Activated effector memory CD4-positive, alpha-beta T cell treated with anti-CD3 and anti-CD28 coated beads, Interleukin-2, amount 50 U/mL, for 16 hours (primary cell): ENCODE measurements around the gene RXRA.
A peak's percentile ranks its signal among the peaks of the same experiment; 100 is the strongest.

Experiments
- DNase-seq: peaks from one replicate; pipeline ENCODE4 v3.0.0-alpha.2; 2020

RXRA gene

DNA sequence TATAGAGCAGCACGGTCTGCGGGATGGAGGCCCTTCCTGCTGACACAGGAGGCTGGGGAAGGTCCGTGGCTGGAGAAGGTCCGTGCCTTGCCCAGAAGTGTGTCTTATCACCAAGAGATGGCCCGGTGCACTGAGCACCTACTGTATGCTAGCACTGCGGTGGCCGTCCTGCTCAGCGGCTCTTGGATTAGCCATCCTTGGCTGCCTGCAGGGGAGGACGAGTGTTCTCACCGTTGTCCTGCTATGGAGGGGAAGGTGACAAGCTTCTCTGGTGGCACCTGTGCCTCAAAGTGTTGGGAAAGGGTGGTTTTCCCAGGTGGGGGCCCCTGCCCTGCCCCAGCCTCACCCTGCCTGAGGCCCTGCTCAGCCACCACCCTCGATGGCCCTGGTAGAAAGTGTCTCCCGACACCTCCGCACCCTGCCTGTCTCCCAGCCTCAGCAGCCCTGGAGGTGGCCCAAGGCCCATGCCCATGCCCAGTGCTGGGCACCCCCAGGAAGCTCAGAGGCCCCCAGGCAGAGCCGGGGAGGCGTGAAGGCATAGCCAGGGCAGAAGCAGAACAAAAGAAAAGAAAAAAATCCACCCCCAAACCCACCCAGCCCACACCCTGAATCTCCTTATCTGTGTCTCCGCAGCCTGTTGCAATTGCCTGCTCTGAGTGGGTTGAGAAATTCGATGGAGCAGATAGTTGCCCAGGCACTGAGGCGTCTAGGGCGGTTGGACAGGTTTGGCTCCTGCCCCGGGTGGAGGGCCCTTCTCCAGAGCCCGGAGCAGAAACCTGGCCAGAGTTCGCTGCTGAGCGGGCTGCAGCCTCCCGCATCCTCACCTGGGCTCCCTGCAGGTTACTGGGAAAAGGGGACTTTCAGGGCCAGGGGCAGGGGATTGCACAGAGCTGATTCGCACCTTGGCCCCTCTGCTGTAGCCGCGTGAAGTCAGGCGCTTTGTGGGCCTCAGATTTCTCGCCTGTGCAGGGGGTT, 30.5 kb downstream of the RXRA start:
- DNase-seq: no peak

DNA sequence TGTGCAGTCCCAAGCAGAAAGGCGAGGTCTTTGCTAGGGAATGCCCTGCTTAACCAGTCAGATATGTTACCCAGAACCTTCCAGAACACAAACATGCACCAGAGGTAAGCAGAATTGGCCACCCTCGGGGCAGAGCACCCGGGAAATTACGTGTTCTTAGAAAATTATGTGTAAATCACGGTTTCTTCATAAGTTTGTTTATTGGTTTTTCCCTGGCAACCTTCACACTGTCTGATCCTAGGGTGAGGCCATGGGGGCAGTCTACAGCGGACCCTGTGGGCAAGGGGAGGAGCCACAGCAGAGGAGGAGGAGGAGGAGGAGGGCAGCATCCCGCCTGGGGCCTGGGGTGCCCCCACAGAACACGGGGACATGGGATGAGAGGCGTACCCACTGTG, 31.4 kb downstream of the RXRA start:
- DNase-seq: no peak

DNA sequence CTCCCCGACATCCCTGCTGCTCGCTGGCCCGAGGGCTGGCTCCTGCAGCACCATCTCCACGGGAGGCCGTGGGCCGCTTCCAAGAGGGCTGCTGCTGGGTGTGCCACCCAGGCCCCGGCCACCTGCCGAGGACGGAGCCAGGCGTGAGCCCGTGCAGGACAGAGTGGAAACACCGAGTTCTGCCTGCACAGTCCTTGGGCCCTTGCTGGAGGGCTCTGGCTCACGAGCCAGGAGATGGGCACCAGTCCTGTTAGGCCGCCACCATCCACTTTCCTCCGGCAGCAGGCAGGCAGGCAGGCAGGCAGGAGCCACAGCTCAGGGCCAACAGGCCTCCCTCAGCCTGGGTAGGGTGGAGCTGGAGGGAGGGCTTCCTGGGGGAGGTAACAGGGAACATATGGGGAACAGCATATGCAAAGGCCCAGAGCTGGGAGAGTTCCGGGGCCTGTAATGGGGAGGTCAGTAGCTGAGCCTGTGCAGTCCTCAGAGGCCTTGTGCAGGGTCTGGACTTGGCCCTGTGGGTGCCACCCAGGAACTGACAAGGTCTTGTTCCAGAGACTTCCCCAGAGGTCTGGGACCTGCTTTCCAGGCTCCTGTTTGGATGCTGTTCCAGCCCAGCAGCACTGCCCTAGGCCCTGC, 31.9 kb downstream of the RXRA start:
- no peak for DNase-seq

DNA sequence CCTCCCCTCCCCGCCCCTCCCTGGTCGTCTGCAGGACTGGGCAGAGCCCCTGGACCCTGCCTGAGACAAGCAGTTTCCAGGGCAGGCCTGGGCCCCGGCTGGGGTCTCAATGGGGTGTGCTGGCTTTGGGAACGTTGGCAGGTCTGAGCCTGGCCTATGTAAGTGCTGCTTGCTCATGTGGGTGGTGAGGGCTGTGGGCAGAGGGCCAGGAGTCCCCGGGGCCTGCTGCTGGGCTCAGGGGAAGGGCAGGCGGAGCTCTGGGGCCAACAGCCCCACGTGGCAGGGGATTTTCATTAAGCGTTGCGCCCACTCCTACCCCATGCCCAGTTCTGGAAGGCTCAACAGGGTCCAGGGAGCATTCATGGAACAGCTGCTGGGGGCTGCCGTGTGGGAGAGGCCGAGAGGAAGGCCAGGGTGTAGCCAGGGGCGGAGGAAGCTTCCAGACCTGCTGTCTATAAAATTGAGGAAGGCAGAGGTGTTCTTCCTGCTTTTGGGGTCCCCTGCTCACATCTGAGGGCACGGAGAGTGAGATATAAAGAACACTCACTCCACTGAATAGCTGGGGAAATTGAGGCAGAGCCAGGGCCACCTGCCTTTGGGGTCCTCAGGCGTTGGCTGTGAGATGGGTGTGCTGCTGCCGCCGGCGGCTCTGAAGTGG, 32.5 kb downstream of the RXRA start:
- DNase-seq: no peak

DNA sequence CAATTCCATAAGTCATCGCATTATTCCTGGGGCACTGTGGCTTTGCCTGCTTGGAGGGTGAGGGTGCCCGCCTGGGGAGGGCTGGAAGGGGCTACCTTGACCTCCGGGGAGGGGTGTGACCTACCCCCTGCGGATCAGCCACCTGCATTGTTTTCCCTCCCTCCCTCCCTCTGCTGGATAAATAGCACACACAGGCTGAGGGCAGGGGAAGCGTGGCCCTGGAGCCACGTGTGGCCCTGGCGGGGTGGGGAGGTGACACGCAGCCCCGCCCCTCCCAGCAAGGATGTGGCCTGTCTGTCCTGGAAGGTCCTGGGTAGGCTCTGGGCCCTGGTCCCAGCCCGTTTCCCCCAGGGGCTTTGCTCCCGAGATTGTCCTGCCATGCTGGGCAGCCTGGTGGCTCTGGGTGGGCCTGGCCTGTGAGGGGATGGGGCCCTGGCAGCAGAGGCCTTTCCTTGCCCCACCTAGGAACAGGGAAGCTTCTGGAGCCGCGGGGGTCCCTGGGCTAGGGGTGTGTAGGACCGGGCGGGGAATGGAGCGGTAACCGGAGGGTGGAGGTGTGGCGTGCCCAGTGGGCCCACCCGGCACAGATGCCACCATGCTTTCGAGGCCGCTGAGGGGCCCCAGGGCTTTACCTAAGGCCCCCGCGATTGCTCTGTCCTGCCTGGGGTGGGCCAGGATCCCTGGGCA, 33.4 kb downstream of the RXRA start:
- no peak for DNase-seq

DNA sequence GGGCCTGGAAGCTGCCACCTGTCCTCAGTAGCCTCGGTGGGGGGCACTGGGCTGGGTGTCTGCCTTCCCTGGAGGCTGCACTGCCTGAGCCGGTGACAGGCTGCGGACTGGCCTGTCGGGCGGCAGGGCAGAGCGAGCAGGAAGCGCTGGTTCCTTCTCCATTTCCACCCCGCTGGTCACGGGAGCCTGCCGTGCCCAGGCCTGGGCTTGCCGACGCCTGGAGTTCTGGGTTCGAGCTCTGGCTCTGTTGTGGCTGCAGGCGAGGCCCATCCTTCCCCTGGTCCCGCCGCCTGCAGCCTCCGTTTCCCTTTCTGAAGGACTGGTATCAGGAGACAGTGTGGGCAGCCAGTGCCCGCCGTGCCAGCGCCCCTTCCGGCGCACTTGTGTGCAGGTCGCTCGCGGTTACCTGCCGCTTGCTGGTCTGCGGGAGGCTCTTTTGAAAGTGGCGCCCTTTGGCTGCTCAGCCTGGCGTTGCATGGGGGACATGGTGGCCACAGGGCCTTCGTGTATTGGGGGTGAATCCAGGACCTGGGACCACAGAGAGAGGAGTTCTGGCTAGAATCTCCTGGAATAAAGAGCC, 34.0 kb downstream of the RXRA start:
- no peak for DNase-seq

DNA sequence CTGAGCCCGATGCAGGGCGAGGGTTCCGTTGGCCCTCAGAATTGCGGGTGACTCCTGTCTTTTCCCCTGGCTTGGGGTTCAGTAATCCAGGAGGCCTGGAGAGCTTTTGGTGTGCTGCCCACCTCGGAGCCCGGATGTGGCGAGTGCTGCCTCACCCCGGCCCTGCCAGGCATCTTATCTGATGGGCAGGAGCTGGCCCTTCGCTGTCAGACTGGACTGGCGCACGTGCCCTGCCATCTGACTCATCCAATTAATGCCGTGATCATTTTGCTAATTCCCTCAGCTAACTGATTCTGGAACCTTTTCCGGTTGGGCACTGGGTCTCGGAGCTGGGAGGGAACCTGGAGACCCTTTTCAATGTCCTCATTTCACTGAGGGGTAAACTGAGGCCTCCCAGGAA, 34.6 kb downstream of the RXRA start:
- DNase-seq: no peak

DNA sequence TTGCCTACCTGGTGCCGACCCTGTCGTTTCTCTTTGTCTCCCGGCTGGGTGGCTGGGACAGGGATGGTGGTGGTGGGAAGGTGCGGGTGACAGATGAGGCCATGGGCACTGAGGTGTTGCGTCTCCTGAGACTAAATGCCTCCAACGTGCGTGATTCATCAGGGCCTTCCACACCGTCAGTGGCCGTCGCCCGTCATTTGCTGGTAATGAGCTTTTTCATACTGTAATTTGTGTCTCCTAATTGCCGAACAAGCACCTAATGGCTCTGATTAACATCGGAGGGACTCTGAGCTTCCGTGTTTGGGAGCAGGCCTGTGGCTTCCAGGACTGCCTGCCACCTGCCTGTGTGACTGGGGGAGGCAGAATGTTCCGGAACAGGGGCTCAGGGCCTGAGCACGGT, 35.2 kb downstream of the RXRA start:
- no peak for DNase-seq

DNA sequence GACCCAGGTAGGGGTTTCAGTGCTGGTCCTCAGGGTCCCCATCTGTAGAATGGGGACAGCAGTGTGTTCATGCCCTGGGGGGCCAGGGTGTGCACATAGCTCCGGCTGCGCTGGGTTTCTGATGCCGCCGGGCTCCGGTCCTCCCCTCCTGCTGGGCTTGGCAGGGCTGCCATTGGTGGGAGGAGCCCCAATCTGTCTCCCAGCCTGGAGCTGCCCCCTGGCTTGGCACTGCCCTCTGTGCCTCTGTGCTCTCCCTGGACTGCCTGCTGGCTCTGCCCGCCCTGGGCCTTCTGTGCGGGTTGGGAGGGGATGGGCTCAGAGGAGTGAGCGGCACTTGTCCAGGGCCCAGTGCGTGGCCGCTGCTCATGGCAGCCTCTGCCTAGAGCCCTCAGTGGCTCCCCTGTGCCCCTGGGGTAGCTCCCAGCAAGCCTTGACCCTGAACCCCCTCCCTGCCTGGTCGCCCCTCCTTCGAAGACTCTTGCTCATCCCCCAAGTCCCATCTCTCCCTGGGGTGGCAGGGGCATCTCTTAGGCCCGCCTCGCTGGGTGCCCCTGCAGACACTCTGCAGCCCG, 35.7 kb downstream of the RXRA start:
- DNase-seq: no peak

DNA sequence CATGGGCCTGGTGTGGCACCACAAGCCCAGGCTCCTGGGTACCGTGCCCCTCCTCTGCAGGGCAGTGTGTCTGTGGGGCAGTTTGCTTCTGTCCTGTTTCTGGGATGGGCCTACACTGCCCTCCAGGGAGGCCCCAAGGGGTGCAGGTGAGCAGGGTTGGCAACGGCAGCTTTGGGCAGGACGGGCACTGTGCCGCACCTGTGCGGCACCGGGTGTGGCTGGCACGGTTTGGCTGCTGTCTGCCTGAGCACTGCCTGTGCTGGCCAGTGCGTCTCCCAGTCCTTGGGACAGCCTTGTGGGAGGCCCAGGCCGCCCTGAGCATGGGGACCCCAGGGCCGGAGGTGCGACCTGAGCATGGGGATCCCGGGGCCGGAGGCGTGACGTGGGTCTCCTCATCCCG, 37.2 kb downstream of the RXRA start:
- DNase-seq: no peak

DNA sequence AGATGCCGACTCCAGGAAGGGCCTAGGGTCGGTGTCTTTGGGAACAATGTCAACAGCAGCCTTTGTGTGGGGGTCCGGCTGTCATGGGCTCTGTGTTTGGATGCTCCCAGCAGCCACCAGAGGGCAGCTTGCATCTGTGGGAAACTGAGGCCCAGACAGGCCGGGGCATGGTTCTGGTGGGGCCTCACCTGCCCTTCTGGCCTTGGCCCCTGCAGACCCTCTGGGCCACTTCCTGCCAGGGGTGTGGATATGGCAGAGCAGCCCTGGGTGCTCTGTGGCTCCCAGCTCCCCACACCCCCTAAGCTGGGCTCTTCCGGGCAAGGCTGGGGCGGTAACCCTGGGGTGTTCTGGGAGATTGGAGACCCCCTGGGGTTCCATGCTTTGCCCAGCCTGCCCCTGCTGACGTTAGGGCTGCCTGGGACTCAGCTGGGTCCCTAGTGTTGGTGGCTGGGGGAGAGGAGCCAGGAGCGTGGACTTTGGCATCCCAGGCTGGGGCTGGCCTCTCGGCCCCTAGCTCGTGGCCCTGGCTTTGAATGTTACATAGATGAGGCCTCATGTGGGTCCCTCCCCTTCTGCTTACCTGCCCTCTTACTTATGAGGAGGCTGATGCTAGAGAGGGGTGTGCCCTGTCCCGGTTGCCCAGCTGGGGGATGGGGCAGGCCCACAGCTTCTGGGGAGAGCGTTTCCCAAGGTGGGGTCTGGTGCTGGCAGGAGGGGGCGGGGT, 38.3 kb downstream of the RXRA start:
- peak; percentile 66 for DNase-seq

DNA sequence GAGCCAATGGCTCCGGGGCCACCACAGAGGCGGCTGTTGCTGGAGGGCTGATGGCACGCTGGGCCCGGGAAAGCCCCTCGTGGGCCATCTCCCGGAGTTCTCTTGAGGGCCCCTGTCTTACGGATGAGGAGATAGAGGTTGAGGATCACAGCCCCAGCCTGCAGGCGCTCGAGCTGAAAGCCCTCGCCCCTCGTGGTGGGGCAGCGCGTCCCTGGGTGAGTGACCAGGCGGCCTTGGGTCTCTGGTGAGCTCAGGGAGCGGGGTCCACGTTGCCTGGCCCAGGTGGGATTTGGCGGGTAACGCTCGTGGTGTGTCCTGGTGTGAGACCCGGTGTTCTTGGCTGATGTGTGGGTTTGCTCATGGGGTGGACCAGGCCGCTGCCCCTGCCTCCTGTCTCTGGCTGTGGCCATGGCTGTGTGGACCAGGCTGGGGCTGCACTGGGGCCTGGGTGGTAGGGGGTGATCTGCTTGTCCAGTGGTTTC, 38.9 kb downstream of the RXRA start:
- no peak for DNase-seq

DNA sequence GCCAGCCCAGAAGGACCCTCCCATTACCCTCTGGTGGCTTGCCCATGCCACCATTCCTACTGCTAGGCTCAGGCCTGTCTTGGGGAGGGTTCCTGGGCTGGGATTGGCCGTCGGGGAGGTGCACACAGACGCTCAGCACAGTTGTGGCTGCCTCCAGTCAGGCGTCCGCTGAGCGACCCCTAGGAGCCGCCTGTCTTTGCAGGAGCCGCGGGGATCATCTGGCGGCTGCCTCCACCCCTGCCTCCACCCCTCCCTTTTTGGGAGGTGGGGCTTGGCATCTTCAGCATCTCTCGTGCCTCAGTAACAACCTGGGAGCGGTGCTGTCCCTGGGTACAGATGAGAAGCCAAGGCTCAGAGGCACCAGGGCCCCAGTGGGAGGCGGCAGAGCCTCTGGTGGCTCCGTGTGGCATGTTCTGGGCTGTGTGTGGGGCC, 39.6 kb downstream of the RXRA start:
- DNase-seq: no peak

DNA sequence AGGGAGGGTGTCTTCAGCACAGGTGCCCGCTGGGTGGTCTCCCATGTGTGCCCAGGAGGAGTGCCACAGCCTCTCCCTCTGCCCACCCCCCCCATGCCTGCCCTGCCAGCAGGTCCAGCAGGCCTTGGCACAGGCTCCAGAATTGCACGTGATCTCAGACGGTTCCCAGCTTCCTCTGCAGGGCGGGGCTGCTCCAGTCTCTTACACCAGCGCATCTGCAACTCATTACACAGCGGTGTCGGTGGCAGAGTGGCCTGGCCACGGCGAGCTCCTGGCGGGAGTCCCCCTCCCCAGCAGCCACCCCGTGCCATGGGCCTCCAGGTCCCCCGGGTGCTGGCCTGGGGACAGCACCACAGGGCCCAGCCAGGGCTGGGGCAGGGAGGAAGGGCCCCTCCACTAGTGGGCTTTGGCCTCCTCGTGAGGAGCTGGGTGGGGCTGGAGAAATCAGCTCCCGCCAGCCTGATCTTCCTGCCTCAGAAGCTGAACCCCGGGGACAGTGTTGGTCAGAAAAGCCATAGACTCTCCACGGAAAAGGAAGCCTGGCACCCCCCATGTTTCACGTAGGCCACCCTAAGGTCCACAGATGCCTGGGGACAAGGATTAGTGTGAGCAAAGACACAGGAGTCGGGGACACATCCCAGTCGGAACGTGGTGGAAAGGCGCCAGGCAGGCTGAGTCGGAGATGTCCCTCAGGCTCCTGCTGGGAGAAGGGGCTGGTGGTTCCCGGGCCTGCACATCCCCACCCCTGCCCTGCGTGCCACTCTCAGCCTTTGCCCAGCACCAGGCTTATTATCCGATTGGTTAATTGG, 40.2 kb downstream of the RXRA start:
- no peak for DNase-seq

DNA sequence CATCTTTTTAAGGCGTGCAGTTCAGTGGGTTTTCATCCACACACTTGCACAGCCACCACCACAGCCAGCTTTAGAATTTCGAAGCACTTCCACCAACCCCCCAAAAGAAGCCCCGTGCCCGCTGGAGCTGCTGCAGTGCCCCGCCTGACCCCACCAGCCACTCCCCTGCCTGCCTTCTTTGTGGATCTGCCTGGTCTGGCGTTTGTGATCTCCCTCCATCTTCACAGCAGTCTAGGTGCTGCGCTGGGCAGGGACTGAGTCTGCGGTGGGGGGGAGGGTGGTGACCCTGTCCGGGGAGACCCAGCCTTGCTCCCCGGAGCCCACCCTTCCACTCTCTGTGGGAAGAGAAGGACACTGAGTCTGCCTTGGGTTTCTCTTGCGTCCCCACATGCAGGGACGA, 40.8 kb downstream of the RXRA start:
- no peak for DNase-seq

DNA sequence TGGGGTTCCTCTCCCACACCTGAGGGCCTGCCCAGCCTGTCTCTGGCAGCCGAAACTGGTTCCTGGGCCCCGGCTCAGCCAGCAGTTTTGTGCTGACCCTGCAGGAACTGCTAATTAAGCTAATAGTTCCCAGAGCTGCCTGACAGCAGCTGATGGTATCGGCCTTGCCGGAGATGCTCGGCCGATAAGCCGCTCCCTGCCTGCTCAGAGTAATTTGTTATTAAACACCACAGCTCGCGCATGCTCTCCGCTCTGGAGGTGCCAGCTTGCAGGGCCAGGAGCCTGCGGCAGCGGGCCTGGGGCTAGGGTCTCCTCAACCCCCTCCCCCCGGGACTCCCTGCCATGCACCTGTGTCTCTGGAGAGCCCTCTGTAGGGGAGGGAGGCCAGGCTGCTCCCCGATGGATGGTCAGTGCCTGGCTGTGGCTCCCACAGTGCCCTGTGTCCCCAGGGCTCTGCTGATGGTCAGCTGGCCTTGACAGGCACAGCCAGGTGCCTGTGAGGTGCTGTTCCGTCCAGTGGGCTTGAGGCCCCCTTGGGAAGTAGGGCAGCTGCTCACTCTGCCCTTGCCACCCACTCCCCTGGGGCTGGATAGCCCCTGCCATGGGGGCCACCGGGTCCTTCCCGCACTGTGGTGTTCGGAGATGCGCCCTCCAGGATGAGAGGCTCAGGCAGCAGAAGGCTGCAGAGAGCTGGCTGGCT, 41.7 kb downstream of the RXRA start:
- DNase-seq: no peak

DNA sequence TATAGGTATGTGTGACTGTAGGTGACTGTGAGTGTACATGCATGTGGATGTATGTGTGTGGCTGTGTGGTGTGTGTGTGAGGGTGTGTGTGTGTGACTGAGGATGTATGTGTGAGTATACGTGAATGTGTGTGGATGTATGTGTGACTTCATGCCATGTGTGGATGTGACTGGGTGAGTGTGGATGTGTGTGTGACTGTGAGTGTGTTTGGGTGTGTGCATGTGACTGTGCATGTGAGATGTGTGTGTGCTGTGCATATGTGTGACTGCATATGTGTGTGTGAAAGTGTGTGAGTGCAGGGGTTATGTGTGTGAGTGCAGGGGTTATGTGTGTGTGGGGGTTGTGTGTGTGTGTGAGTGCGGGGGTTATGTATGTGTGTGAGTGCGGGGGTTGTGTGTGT, 42.3 kb downstream of the RXRA start:
- no peak for DNase-seq

DNA sequence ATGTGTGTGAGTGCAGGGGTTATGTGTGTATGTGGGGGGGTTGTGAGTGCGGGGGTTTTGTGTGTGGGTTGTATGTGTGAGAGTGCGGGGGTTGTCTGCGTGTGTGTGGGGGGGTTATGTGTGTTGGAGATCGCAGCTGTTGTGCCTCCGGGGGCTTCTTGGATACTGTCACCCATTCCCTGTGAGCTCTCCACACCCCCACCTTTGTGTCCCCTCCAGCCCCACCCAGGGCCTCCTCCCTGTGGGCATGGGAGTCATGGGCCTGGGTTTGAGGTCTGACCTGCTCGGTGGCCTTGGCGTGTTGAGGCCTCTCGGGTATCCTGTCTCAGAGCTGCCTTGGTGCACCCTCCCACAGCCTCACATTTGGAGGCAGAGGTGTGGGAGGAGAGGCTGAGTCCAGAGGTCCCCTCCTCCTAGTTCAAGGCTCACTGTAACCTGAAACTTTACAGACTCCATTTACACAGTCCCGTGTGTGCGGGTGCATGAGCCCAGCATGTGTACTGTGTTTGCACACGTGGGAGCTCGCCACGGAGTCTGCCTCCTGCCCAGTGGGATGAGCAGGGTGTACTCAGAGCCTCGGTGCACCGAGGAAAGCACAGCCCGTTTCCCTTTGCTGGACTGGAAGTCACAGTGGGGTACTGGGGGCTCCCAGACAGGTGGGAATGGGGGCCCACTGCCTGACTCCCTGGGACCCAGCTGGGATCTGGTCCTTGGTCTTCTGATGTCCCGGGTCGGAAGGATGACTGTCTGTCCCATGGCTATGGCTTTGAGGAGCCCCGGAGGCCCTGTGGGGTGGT, 43.4 kb downstream of the RXRA start:
- DNase-seq: no peak

DNA sequence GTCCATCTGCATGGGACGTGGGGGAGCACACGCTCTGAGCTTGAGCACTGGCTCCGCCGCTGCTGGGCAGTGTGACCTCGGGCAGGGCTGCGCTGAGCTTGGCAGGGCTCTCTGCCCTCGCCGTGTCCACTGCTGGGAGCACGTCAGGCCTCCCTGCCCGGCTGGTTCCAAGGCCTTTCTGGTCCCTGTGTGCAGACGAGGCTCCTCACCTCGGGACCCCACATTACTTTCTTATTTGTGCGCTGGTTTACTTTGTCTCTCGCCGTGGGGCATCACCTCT, 43.9 kb downstream of the RXRA start:
- no peak for DNase-seq

DNA sequence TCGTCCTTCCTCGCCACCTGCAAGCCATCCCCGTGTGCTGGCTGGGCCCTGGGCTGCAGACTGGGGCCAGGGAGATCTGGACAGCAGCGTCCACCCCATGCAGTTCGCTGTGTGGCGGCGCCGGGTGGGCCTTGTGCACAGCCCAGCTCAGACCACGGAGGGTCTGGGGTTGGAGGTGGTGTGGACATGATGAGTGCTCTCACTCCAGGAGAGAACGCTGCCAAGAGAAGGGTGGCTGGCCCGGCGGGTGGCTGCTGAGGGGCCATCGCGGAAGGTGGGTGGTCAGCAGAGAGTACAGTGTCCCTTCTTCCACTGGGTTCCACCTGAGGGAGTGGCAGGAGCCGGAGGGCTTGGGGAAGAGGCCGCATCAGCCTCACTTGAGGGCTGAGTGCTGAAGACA, 44.4 kb downstream of the RXRA start:
- no peak for DNase-seq
